DOHH2 (cell line): Measurements from ENCODE around the gene HAP1.

Experiments used
- H3F3A ChIP-seq: fragments of 200-600 bp; sonication (generic), shearing (Covaris generic); 2 replicates; pipeline ENCODE4 v1.6.0; 2016; ENCODE audit warnings: antibody characterized with exemption, mild to moderate bottlenecking; ENCODE audit not compliant: control insufficient read depth, insufficient read depth
- H3K27ac ChIP-seq: fragments of 200-600 bp; sonication (generic); 2 replicates; pipeline ENCODE4 v1.5.1; 2014; ENCODE audit warnings: low read depth, mild to moderate bottlenecking, low read length, moderate library complexity
- H3K27me3 ChIP-seq: fragments of 200-600 bp; sonication (generic); 2 replicates; pipeline ENCODE4 v1.6.1; 2014; ENCODE audit warnings: mild to moderate bottlenecking, low read length, mixed read lengths; ENCODE audit not compliant: control insufficient read depth
- H3K36me3 ChIP-seq: fragments of 200-600 bp; sonication (generic); 2 replicates; pipeline ENCODE4 v1.6.1; 2014; ENCODE audit warnings: mild to moderate bottlenecking, low read length, moderate library complexity, mixed read lengths; ENCODE audit not compliant: control insufficient read depth
- H3K4me1 ChIP-seq: fragments of 200-600 bp; sonication (generic); 2 replicates; pipeline ENCODE4 v1.6.1; 2014; ENCODE audit warnings: mild to moderate bottlenecking, low read length, mixed read lengths; ENCODE audit not compliant: control insufficient read depth
- H3K4me2 ChIP-seq: fragments of 200-600 bp; sonication (generic); 2 replicates; pipeline ENCODE4 v1.6.0; 2014; ENCODE audit warnings: mild to moderate bottlenecking, low read length, moderate library complexity
- H3K4me3 ChIP-seq: fragments of 200-600 bp; sonication (generic); 2 replicates; pipeline ENCODE4 v1.5.1; 2014; ENCODE audit warnings: mild to moderate bottlenecking, low read length, mixed read lengths
- H3K79me2 ChIP-seq: fragments of 200-600 bp; sonication (generic); 2 replicates; pipeline ENCODE4 v1.6.1; 2014; ENCODE audit warnings: mild to moderate bottlenecking, low read length, mixed read lengths; ENCODE audit not compliant: control insufficient read depth
- H3K9me2 ChIP-seq: fragments of 200-600 bp; sonication (generic); replicated peaks from 2 replicates; pipeline ENCODE4 v1.6.1; 2014; ENCODE audit warnings: mild to moderate bottlenecking, low read length, mixed read lengths; ENCODE audit not compliant: control insufficient read depth
- H3K9me3 ChIP-seq: fragments of 200-600 bp; sonication (generic); 2 replicates; pipeline ENCODE4 v1.6.1; 2014; ENCODE audit warnings: antibody characterized with exemption, low read length, mixed read lengths; ENCODE audit not compliant: control insufficient read depth, insufficient read depth
- H4K20me1 ChIP-seq: fragments of 200-600 bp; sonication (generic); 2 replicates; pipeline ENCODE4 v1.6.0; 2014; ENCODE audit warnings: low read depth, mild to moderate bottlenecking, antibody characterized with exemption, low read length, moderate library complexity; ENCODE audit not compliant: control insufficient read depth, insufficient read depth
- CTCF ChIP-seq: fragments of 200-600 bp; sonication (generic); IDR thresholded peaks from one replicate; pipeline ENCODE4 v1.5.1; 2014; ENCODE audit warnings: antibody characterized with exemption, mild to moderate bottlenecking, low read depth, low read length; ENCODE audit not compliant: poor library complexity, severe bottlenecking
- EZH2phosphoT487 ChIP-seq: fragments of 200-600 bp; sonication (generic); IDR thresholded peaks from 2 replicates; pipeline ENCODE4 v1.6.1; 2017; ENCODE audit warnings: borderline replicate concordance, mild to moderate bottlenecking, antibody characterized with exemption, low read length, moderate library complexity, mixed read lengths

Gene HAP1

DNA sequence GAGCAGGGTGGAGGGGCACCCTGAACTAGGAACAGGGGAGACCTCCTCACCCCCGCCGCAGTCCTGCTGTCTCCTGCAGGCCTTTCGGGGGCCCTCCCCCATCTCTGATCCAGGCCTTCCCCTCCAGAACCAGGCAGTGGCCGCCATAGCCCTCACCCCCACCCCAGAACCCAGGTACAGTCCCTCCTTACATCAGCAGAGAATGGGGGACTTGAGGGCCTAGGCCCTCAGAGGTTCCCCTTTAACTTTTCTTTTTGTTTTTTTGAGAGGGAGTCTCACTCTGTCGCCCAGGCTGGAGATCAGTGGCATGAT is 4.3 kb upstream of the HAP1 start:
- Histone ChIP-seq H3K27me3 (peaks cover 14% of the 10 kb centered on the region), H3K9me2 (no peaks in the 10 kb centered on the region), H3K27ac (no peak overlapping the region), H4K20me1 (no peaks in the 10 kb centered on the region), H3K79me2 (no peaks in the 10 kb centered on the region), H3F3A (no peaks in the 10 kb centered on the region), H3K4me1 (peaks cover 5% of the 10 kb centered on the region), H3K9me3 (no peaks in the 10 kb centered on the region), H3K4me2 (no peak overlapping the region), H3K4me3 (no peak overlapping the region), H3K36me3 (no peaks in the 10 kb centered on the region)
- TF ChIP-seq CTCF: no peak
- TF ChIP-seq EZH2phosphoT487: no peak

DNA sequence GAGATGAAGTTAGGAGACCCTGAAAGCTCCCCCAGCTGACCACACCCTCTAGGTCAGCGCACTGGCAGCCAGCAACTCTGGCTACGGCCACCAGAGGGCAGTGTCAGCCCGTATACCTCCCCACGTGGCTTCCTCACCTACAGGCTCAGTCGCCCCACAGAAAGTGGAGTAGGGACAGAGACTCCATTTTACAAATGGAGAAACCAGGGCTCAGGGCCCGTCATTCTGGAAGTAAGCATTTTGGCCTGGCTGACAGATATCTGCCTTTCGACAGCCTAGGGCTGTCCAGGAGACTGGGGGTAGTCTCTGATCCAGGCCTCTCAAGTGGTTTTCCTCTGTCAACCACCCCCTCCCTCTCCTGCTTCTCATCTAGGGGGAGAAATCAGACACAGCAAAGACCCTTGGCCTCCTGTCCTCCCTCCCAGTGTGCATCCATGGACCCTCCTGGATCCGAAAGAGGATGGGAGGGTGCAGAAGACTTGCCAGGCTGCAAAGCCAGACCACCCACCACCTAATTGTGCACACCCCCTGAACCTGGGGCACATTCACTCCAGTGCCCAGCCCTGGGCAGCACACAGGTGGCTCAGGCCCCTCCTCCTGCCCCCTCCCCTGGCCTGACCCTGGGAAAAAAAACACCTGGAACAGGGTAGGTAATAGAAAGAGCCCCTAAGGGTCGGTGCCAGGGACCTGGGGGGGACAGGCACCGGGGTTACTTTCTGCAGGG is 3.8 kb upstream of the HAP1 start:
- Histone ChIP-seq H3K79me2 (no peaks in the 10 kb centered on the region), H3F3A (no peaks in the 10 kb centered on the region), H3K27ac (no peak overlapping the region), H3K36me3 (no peaks in the 10 kb centered on the region), H3K9me2 (no peaks in the 10 kb centered on the region), H3K4me2 (no peak overlapping the region), H3K27me3 (peaks cover 14% of the 10 kb centered on the region), H3K4me3 (no peak overlapping the region), H3K4me1 (peaks cover 5% of the 10 kb centered on the region), H3K9me3 (no peaks in the 10 kb centered on the region), H4K20me1 (no peaks in the 10 kb centered on the region)
- peak; percentile 95 for TF ChIP-seq CTCF
- TF ChIP-seq EZH2phosphoT487: no peak

GRCh38 chr17:41737680-41738023 is 3.2 kb upstream of the HAP1 start:
- TF ChIP-seq EZH2phosphoT487: no peak
- no peak for TF ChIP-seq CTCF
- Histone ChIP-seq H3K4me3 (no peak overlapping the region), H3K79me2 (no peaks in the 10 kb centered on the region), H3K36me3 (no peaks in the 10 kb centered on the region), H3K27ac (no peak overlapping the region), H3K9me3 (no peaks in the 10 kb centered on the region), H3K27me3 (peaks cover 15% of the 10 kb centered on the region), H3F3A (no peaks in the 10 kb centered on the region), H4K20me1 (no peaks in the 10 kb centered on the region), H3K4me1 (peaks cover 5% of the 10 kb centered on the region), H3K9me2 (no peaks in the 10 kb centered on the region), H3K4me2 (no peak overlapping the region)
